Activated T-cell treated with anti-CD3 and anti-CD28 coated beads for 1 hour (primary cell): ENCODE data around the gene IER5L.
A peak's percentile ranks its signal among the peaks of the same experiment; 100 is the strongest.

Experiments used
- DNase-seq: peaks from one replicate; pipeline ENCODE4 v3.0.0-alpha.2; 2020; ENCODE audit warnings: low read depth

The IER5L gene

DNA sequence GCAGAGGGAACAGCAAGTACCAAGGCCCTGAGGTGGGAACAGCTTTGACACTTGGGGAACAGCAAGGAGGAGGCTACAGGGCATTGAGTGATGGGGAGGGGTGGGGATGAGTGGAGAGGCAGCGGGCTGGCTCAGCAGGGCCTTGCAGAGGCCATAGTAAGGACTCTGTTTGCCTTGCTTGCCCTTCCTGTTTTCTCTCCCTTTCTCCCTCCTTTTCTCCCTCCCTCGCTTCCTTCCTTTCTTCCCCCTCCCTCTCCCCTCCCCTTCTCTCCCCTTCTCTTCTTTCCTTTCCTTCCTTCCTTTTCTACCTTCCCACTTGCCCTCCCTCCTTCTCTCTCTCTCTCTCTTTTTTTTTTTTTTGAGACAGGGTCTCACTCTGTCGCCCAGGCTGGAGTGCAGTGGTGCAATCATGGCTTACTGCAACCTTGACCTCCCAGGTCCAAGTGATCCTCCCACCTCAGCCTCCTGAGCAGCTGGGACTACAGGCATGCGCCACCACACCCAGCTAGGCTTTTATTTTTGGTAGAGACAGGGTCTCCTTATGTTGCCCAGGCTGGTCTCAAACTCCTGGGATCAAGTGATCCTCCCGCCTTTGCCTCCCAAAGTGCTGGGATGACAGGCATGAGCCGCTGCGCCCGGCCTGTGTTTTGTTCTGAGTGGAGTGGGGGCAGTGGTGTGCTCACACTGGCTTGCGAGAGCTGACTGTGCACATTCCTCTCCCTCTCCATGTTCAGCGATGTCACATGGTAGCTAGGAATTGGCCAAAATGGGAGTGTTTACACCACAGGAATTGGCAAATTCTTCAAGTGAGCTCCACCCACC lies 17.1 kb downstream of the IER5L start:
- no peak for DNase-seq

DNA sequence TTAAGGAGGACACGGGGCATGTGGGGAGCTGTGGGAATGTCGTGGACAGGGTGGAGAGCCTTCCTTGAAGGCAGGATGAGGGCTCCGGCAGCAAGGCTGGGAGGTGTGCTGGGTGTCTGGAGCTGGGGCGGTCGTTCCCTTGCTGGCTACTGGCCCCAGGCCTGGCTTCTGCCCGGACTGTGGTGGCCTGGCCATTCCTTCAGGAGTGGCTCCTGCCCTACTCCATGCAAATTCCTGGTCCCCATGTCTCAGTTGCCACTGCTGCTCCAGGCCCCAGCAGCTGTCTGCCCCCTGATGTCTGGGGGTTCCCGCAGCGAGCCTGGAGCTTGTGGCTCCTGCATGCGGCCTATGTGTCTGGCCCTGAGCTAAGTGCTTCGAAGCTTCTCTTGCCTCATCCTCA lies 21.9 kb downstream of the IER5L start:
- no peak for DNase-seq

GRCh38 chr9:129154866-129155477 lies 23.1 kb downstream of the IER5L start:
- no peak for DNase-seq

GRCh38 chr9:129151469-129151868 lies 26.6 kb downstream of the IER5L start:
- no peak for DNase-seq

GRCh38 chr9:129150672-129151211 lies 27.3 kb downstream of the IER5L start:
- DNase-seq: no peak

GRCh38 chr9:129150122-129150521 lies 27.9 kb downstream of the IER5L start:
- no peak for DNase-seq

- no peak for DNase-seq
Observed at GRCh38 chr9:129149442-129149841, 28.6 kb downstream of the IER5L start.

- DNase-seq: no peak
Observed at GRCh38 chr9:129148463-129149204, 29.4 kb downstream of the IER5L start.

DNA sequence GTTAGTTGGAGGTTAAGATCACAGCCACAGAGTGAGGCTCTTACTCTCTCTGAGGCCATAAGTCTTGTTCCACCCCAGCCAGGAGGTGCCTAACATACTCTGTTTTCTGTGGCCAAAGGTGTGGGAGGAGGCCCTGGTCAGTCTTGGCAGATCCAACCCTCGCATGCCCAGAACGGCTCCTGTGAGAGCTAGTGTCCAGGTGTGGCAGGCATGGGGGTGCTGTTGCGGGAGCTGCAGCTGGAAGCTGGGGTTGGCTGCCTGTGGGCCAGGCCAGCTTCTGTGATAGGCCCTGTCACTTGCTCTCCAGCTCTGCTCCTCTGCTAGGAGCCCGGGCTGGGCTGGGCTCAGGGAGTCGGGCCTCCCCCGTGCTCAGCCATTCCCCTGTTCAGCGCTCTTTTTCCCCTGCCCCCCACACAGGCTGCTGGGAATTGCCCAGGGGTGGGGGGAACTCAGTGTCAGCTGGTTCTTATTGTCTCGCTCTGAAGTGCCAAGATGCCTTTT lies 31.6 kb downstream of the IER5L start:
- no peak for DNase-seq

DNA sequence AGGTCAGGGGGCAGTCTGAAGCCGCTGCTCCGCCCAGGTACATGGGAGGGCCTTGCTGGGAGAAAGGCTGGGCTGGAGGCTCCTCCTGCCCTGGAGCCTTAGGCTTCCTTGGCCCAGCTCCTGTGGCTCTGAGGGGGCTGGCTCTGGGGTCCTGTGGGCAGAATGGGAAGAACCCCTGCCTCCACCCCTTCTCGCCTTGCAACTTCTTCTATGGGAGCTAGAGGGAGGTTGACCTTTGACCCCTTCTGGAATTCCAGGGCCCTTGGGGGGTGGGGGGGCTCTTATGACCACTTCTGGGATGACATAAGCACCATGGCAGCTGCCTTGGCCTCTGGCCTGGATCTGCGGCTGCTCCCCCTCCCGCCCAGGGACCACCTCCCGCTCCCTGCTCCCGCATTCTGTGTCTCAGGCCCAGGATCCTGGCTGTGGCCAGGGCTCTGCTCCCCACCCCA lies 32.2 kb downstream of the IER5L start:
- DNase-seq: no peak

DNA sequence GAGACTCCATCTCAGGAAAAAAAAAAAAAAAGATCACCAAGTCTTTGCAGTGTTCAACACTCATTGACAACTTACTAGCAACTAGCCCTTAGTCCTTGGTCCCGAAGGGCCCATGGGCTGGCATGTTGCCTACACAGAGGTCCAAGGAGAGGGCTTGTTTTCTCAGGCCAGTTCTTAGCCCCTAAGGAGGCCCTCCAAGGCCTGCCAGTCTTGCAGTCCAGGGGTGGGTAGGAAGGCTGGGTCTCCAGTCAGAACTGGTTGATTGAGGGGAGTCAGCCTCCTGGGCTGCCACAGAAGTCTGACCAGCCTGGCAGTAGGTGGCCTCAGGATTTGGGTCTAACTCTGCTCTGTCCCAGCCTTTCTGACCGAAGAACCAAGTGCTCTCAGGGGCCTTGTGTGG lies 32.7 kb downstream of the IER5L start:
- DNase-seq: no peak

GRCh38 chr9:129143031-129143927 lies 34.8 kb downstream of the IER5L start:
- peak; percentile 67 for DNase-seq

DNA sequence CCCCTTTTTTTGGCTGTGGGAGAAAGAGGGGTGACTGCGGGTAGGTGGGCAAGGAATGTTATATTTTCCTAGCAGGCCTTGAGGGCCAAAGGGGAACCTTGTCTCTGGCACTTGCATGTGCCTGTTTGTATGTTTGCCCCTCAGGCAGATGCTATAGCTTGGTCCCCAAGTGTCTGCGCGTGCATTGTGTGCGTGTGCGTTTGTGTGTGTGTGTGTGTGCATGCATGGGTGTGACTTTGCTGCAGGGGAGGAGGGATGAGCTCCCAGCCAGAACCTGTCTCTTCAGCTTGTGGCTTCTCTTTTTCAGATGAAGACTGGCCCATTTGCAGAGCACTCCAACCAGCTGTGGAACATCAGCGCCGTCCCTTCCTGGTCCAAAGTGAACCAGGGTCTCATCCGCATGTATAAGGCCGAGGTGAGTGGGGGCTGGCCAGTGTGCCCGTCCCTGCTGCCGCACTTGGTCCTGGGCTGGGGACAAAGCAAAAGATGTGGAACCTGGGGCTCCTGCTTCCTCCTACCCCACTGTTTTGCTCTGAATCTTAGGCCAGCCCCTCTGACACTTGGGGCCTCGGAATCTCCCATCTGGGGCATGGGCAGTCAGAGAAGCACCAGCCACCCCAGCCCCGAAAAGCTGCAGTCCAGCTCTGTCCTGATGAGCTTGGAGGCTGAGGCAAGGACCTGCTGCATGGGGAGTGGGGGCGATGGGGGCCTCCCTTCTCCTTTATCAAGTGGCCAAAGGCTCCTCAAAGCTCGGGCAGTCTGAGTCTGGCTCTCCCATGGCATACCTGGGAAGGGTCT lies 35.7 kb downstream of the IER5L start:
- no peak for DNase-seq

DNA sequence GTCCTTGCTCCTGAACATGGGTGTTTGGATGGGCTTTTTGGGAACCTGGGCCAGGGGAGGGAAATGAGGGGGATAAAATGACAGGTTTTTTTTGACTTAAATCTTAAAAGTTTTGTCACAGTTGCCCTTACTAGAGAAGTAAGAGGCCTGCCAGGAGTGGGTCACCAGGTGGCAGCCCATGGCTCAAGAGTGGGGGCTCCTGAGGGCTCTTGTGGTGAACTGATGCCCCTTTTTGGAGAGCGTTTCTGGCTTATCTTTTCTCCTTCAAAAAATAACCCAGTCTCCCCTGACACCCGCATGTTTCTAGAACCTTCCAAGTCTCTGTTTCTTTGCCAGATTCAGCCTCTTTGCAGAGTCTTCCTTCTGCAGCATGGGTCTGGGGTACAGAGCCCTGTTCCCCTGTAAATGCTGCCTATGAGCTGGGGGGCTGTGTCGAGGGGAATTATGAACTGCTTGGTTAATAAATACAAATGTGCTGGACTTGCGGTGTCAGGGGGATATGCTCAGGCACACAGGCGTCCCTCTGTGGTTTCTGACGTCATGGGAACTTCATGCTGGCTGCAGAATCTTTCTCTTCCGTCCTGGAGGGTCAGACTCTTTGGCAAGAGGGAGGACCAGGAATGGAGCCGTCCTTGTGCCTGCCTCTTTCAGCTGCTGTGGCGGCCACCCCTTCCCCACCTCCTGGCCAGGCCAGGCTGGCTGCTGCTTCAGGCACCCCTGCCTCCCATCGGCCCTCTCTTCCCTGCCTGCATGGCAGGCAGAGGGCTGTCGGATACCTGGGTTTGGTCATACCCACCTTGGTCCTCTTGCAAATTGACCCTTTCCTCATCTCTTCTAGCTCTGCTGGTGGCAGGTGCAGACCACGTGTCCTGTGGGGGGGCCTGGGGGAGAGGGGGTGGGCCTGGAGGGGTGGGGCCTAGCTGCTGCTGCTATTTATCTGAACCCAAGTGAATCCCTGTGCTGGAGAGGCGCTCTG lies 36.7 kb downstream of the IER5L start:
- no peak for DNase-seq

- no peak for DNase-seq
Observed at GRCh38 chr9:129140397-129141065, 37.5 kb downstream of the IER5L start.

DNA sequence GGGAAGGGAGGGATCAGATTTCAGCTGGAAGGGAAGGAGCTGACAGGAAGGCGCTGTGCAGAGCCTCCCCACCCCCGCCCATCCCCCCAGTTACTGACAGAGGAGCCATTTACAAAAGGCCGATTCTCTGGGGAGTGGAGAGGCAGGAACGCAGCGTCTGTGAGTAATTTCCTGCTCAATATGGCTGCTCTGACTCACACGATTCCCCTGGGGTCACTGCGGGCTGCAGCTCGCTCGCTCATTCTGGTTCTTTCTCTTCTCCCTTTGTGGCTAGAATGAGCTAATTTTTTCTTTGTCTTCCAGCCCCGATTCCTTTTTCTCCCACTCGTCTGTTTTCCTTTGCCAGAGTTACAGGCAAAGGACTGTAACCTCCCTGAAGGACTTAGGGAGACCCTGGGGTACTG lies 38.1 kb downstream of the IER5L start:
- peak; percentile 65 for DNase-seq

GRCh38 chr9:129139233-129139992 lies 38.6 kb downstream of the IER5L start:
- peak; percentile 59 for DNase-seq
